Neural cell (in vitro differentiated cells): Measurements from ENCODE around the gene SLC37A1. TPM values are rescaled to one million over a fixed set of nuclear protein-coding genes. Genes with fewer than 3 reads are reported as not detected.

Source experiments
- H2AFZ ChIP-seq: fragments of 200-600, 300-800 bp; sonication (generic), shearing (Covaris generic); 2 replicates; pipeline ENCODE4 v1.6.0; 2014; ENCODE audit warnings: low read depth, mild to moderate bottlenecking, antibody characterized with exemption, low read length, moderate library complexity
- H3F3A ChIP-seq: fragments of 200-600 bp; shearing (Covaris generic); 2 replicates; pipeline ENCODE4 v1.6.1; 2016; ENCODE audit warnings: mild to moderate bottlenecking, moderate library complexity, mixed read lengths, antibody characterized with exemption, low read length; ENCODE audit not compliant: insufficient read depth, poor library complexity, severe bottlenecking
- H3K27ac ChIP-seq: fragments of 200-600, 300-800 bp; sonication (generic), shearing (Covaris generic); 2 replicates; pipeline ENCODE4 v1.5.1; 2014; ENCODE audit warnings: mild to moderate bottlenecking, low read length, moderate library complexity
- H3K27me3 ChIP-seq: fragments of 300-800, 200-600 bp; sonication (generic), shearing (Covaris generic); 2 replicates; pipeline ENCODE4 v1.6.0; 2014; ENCODE audit warnings: mild to moderate bottlenecking, low read depth, low read length, moderate library complexity; ENCODE audit not compliant: insufficient read depth
- H3K36me3 ChIP-seq: fragments of 300-800, 200-600 bp; sonication (generic), shearing (Covaris generic); 2 replicates; pipeline ENCODE4 v1.5.1; 2014; ENCODE audit warnings: mild to moderate bottlenecking, antibody characterized with exemption, low read length, moderate library complexity; ENCODE audit not compliant: insufficient read depth
- H3K4me2 ChIP-seq: fragments of 300-800, 200-600 bp; sonication (generic), shearing (Covaris generic); 2 replicates; pipeline ENCODE4 v1.6.0; 2014; ENCODE audit warnings: mild to moderate bottlenecking, low read length
- H3K4me3 ChIP-seq: fragments of 300-800, 200-600 bp; sonication (generic), shearing (Covaris generic); 2 replicates; pipeline ENCODE4 v1.5.1; 2014; ENCODE audit warnings: mild to moderate bottlenecking, low read length, moderate library complexity
- H3K79me2 ChIP-seq: fragments of 200-600 bp; shearing (Covaris generic); replicated peaks from 2 replicates; pipeline ENCODE4 v1.6.0; 2014; ENCODE audit warnings: mild to moderate bottlenecking, low read length, moderate library complexity; ENCODE audit not compliant: insufficient read depth
- H3K9ac ChIP-seq: fragments of 300-800, 200-600 bp; sonication (generic), shearing (Covaris generic); 2 replicates; pipeline ENCODE4 v1.6.1; 2016; ENCODE audit warnings: mild to moderate bottlenecking, low read length, mixed read lengths
- H3K9me2 ChIP-seq: fragments of 200-600 bp; shearing (Covaris generic); 2 replicates; pipeline ENCODE4 v1.6.1; 2016; ENCODE audit warnings: mild to moderate bottlenecking, low read length, mixed read lengths; ENCODE audit not compliant: insufficient read depth
- H3K9me3 ChIP-seq: fragments of 200-600, 300-800 bp; sonication (generic), shearing (Covaris generic); 2 replicates; pipeline ENCODE4 v1.6.1; 2016; ENCODE audit warnings: mild to moderate bottlenecking, mixed run types, low read length, moderate library complexity, mixed read lengths
- H4K20me1 ChIP-seq: fragments of 200-600 bp; shearing (Covaris generic); 2 replicates; pipeline ENCODE4 v1.6.1; 2016; ENCODE audit warnings: mild to moderate bottlenecking, mixed run types; ENCODE audit not compliant: insufficient read depth
- EP300 ChIP-seq: fragments of 450-650 bp; conservative IDR thresholded peaks from 2 replicates; pipeline ENCODE4 v1.6.1; 2014; ENCODE audit warnings: antibody characterized with exemption, mild to moderate bottlenecking, moderate library complexity; ENCODE audit not compliant: poor library complexity, severe bottlenecking
- MXI1 ChIP-seq: fragments of 450-650 bp; conservative IDR thresholded peaks from 2 replicates; pipeline ENCODE4 v1.6.1; 2014; ENCODE audit warnings: antibody characterized with exemption, mild to moderate bottlenecking; ENCODE audit not compliant: poor library complexity, severe bottlenecking
- POLR2AphosphoS5 ChIP-seq: IDR thresholded peaks from 2 replicates; pipeline ENCODE4 v1.6.1; 2012
- SMC3 ChIP-seq: fragments of 450-650 bp; conservative IDR thresholded peaks from 2 replicates; pipeline ENCODE4 v1.6.1; 2014; ENCODE audit warnings: antibody characterized with exemption, mild to moderate bottlenecking, moderate library complexity; ENCODE audit not compliant: poor library complexity
- polyA plus RNA-seq: library from polyadenylated mRNA; depleted of rRNA; stranded (reverse); fragments of >200 nt; gene quantifications from 2 replicates; pipeline ENCODE4 v1.2.3, GENCODE V29; 2014
- TF ChIP-seq, protein P1 (sequence below): IDR thresholded peaks from 2 replicates; pipeline ENCODE4 v1.6.1; 2012; ENCODE audit warnings: borderline replicate concordance
- TF ChIP-seq, protein P2 (sequence below): fragments of 450-650 bp; IDR thresholded peaks from 2 replicates; pipeline ENCODE4 v1.5.1; 2014; ENCODE audit warnings: antibody characterized with exemption, mild to moderate bottlenecking, moderate library complexity; ENCODE audit not compliant: poor library complexity, severe bottlenecking

The SLC37A1 gene
- polyA plus RNA-seq, 1 donor from 2014 or later = 60.7 TPM

DNA sequence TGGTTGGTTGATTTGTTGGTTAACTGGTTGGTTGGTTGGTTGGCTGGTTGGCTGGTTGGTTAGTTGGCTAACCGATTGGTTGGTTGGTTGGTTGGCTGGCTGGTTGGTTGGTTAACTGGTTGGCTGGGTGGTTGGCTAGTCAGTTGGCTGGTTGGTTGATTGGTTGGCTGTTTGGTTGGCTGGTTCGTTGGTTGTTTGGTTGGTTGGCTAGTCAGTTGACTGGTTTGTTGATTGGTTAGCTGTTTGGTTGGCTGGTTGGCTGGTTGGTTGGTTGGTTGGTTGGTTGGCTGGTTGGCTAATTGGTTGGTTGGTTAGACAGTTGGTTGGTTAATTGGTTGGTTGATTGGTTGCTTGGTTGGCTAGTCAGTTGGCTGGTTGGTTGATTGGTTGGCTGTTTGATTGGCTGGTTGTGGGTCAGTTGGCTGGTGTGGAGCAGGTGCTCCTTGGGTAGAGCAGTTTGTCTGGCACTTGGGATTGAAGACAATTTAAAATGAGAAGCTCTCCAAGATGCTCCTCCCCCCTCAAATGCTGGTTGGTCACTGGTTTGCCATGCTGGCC lies 24.6 kb upstream of the SLC37A1 start:
- Histone ChIP-seq H3K27ac (no peak overlapping the region), H3K79me2 (no peaks in the 10 kb centered on the region), H2AFZ (no peak overlapping the region), H3K4me3 (no peak overlapping the region), H3K4me2 (no peak overlapping the region), H3K9me2 (no peaks in the 10 kb centered on the region), H3K9me3 (no peaks in the 10 kb centered on the region), H4K20me1 (no peaks in the 10 kb centered on the region), H3K27me3 (no peaks in the 10 kb centered on the region), H3K9ac (no peak overlapping the region), H3K36me3 (no peaks in the 10 kb centered on the region), H3F3A (no peaks in the 10 kb centered on the region)
- TF ChIP-seq, protein P1, sequence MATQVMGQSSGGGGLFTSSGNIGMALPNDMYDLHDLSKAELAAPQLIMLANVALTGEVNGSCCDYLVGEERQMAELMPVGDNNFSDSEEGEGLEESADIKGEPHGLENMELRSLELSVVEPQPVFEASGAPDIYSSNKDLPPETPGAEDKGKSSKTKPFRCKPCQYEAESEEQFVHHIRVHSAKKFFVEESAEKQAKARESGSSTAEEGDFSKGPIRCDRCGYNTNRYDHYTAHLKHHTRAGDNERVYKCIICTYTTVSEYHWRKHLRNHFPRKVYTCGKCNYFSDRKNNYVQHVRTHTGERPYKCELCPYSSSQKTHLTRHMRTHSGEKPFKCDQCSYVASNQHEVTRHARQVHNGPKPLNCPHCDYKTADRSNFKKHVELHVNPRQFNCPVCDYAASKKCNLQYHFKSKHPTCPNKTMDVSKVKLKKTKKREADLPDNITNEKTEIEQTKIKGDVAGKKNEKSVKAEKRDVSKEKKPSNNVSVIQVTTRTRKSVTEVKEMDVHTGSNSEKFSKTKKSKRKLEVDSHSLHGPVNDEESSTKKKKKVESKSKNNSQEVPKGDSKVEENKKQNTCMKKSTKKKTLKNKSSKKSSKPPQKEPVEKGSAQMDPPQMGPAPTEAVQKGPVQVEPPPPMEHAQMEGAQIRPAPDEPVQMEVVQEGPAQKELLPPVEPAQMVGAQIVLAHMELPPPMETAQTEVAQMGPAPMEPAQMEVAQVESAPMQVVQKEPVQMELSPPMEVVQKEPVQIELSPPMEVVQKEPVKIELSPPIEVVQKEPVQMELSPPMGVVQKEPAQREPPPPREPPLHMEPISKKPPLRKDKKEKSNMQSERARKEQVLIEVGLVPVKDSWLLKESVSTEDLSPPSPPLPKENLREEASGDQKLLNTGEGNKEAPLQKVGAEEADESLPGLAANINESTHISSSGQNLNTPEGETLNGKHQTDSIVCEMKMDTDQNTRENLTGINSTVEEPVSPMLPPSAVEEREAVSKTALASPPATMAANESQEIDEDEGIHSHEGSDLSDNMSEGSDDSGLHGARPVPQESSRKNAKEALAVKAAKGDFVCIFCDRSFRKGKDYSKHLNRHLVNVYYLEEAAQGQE = no peak
- TF ChIP-seq, protein P2, sequence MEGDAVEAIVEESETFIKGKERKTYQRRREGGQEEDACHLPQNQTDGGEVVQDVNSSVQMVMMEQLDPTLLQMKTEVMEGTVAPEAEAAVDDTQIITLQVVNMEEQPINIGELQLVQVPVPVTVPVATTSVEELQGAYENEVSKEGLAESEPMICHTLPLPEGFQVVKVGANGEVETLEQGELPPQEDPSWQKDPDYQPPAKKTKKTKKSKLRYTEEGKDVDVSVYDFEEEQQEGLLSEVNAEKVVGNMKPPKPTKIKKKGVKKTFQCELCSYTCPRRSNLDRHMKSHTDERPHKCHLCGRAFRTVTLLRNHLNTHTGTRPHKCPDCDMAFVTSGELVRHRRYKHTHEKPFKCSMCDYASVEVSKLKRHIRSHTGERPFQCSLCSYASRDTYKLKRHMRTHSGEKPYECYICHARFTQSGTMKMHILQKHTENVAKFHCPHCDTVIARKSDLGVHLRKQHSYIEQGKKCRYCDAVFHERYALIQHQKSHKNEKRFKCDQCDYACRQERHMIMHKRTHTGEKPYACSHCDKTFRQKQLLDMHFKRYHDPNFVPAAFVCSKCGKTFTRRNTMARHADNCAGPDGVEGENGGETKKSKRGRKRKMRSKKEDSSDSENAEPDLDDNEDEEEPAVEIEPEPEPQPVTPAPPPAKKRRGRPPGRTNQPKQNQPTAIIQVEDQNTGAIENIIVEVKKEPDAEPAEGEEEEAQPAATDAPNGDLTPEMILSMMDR = no peak
- TF ChIP-seq MXI1 = no peak

DNA sequence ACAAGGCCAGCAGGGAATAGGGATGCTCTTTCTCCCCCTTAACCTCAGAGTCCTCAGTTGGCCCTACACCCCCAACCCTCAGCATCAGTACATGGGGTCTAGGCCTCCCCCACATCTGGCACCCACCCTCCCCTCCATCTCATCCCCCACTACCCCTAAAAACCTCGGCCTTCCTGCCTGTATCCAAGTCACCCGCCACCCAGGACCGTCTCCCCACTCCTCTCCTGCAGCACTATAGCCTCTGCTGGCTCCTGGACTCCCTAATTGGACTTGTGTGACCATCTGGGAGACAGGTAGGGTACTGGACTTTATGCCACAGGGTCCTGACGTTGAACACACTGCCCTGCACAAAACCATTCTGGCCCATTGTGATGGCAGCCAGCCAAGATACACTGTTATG lies 23.7 kb upstream of the SLC37A1 start:
- Histone ChIP-seq H3K9ac (no peak overlapping the region), H3F3A (no peaks in the 10 kb centered on the region), H3K9me3 (no peaks in the 10 kb centered on the region), H3K79me2 (no peaks in the 10 kb centered on the region), H3K4me3 (no peak overlapping the region), H2AFZ (no peak overlapping the region), H3K9me2 (no peaks in the 10 kb centered on the region), H3K36me3 (no peaks in the 10 kb centered on the region), H3K27me3 (no peaks in the 10 kb centered on the region), H4K20me1 (no peaks in the 10 kb centered on the region), H3K27ac (no peak overlapping the region), H3K4me2 (no peak overlapping the region)
- TF ChIP-seq EP300 (no peak), SMC3 (no peak), MXI1 (no peak), POLR2AphosphoS5 (no peak)
- TF ChIP-seq, protein P1 = no peak
- TF ChIP-seq, protein P2 = no peak
